ES-I3 (cell line): ENCODE measurements around the gene PKP1.

Experiments used
- H3K36me3 ChIP-seq: 2 replicates; pipeline ENCODE4 v1.6.1; 2013; ENCODE audit warnings: mild to moderate bottlenecking, low read length, control low read depth, moderate library complexity; ENCODE audit not compliant: insufficient read depth
- H3K4me1 ChIP-seq: 2 replicates; pipeline ENCODE4 v1.6.1; 2013; ENCODE audit warnings: mild to moderate bottlenecking, control low read depth, low read length; ENCODE audit not compliant: insufficient read depth
- H3K9ac ChIP-seq: 2 replicates; pipeline ENCODE4 v1.6.1; 2013; ENCODE audit warnings: low read depth, mild to moderate bottlenecking, low read length, moderate library complexity
- H3K9me3 ChIP-seq: 2 replicates; pipeline ENCODE4 v1.6.1; 2013; ENCODE audit warnings: mild to moderate bottlenecking, low read length, moderate library complexity; ENCODE audit not compliant: control insufficient read depth, insufficient read depth

PKP1 gene

GRCh38 chr1:201266774-201267173 is 16.5 kb upstream of the PKP1 start:
- Histone ChIP-seq H3K4me1 (no peaks in the 10 kb centered on the region), H3K9ac (no peak overlapping the region), H3K36me3 (no peaks in the 10 kb centered on the region), H3K9me3 (no peaks in the 10 kb centered on the region)

- Histone ChIP-seq H3K4me1 (peaks cover 3% of the 10 kb centered on the region), H3K9ac (no peak overlapping the region), H3K9me3 (no peaks in the 10 kb centered on the region), H3K36me3 (no peaks in the 10 kb centered on the region)
Measured at GRCh38 chr1:201267481-201268229, 15.7 kb upstream of the PKP1 start.

GRCh38 chr1:201268604-201269151 is 14.6 kb upstream of the PKP1 start:
- H3K36me3 ChIP-seq, result no peaks in the 10 kb centered on the region
- H3K9me3 ChIP-seq, result no peaks in the 10 kb centered on the region
- H3K9ac ChIP-seq, result no peak overlapping the region
- peaks cover 8% of the 10 kb centered on the region for H3K4me1 ChIP-seq

GRCh38 chr1:201269281-201269680 is 14.0 kb upstream of the PKP1 start:
- H3K9me3 ChIP-seq, result no peaks in the 10 kb centered on the region
- H3K36me3 ChIP-seq, result no peaks in the 10 kb centered on the region
- no peak overlapping the region for H3K9ac ChIP-seq
- H3K4me1 ChIP-seq, result peaks cover 8% of the 10 kb centered on the region

- Histone ChIP-seq H3K36me3 (no peaks in the 10 kb centered on the region), H3K9me3 (no peaks in the 10 kb centered on the region), H3K9ac (no peak overlapping the region), H3K4me1 (peaks cover 8% of the 10 kb centered on the region)
Measured at GRCh38 chr1:201269900-201270410, 13.4 kb upstream of the PKP1 start.

- Histone ChIP-seq H3K9ac (no peak overlapping the region), H3K36me3 (no peaks in the 10 kb centered on the region), H3K9me3 (no peaks in the 10 kb centered on the region), H3K4me1 (peaks cover 8% of the 10 kb centered on the region)
Measured at GRCh38 chr1:201270616-201271390, 12.5 kb upstream of the PKP1 start.

GRCh38 chr1:201272799-201273198 is 10.5 kb upstream of the PKP1 start:
- Histone ChIP-seq H3K4me1 (peaks cover 8% of the 10 kb centered on the region), H3K36me3 (no peaks in the 10 kb centered on the region), H3K9me3 (no peaks in the 10 kb centered on the region), H3K9ac (no peak overlapping the region)

GRCh38 chr1:201274616-201275252 is 8.6 kb upstream of the PKP1 start:
- Histone ChIP-seq H3K9me3 (no peaks in the 10 kb centered on the region), H3K4me1 (peaks cover 8% of the 10 kb centered on the region), H3K9ac (no peak overlapping the region), H3K36me3 (no peaks in the 10 kb centered on the region)

- H3K4me1 ChIP-seq, result peaks cover 8% of the 10 kb centered on the region
- H3K9ac ChIP-seq, result no peak overlapping the region
- no peaks in the 10 kb centered on the region for H3K36me3 ChIP-seq
- no peaks in the 10 kb centered on the region for H3K9me3 ChIP-seq
Measured at GRCh38 chr1:201275253-201275666, 8.0 kb upstream of the PKP1 start.

- no peaks in the 10 kb centered on the region for H3K9me3 ChIP-seq
Measured at GRCh38 chr1:201276891-201277290, 6.4 kb upstream of the PKP1 start.

GRCh38 chr1:201277441-201277840 is 5.9 kb upstream of the PKP1 start:
- H3K4me1 ChIP-seq, result peaks cover 7% of the 10 kb centered on the region
- H3K36me3 ChIP-seq, result no peaks in the 10 kb centered on the region
- no peak overlapping the region for H3K9ac ChIP-seq
- no peaks in the 10 kb centered on the region for H3K9me3 ChIP-seq

More at GRCh38 chr1:201276891-201277290, 6.4 kb upstream of the PKP1 start:
- Histone ChIP-seq H3K4me1 (peaks cover 8% of the 10 kb centered on the region), H3K36me3 (no peaks in the 10 kb centered on the region), H3K9ac (no peak overlapping the region)

- no peaks in the 10 kb centered on the region for H3K4me1 ChIP-seq
- no peak overlapping the region for H3K9ac ChIP-seq
- no peaks in the 10 kb centered on the region for H3K36me3 ChIP-seq
- H3K9me3 ChIP-seq, result no peaks in the 10 kb centered on the region
Measured at GRCh38 chr1:201279313-201279712, 4.0 kb upstream of the PKP1 start.

GRCh38 chr1:201280884-201281283 is 2.4 kb upstream of the PKP1 start:
- no peak overlapping the region for H3K9ac ChIP-seq
- H3K4me1 ChIP-seq, result no peaks in the 10 kb centered on the region
- no peaks in the 10 kb centered on the region for H3K9me3 ChIP-seq
- H3K36me3 ChIP-seq, result no peaks in the 10 kb centered on the region

- Histone ChIP-seq H3K9me3 (no peaks in the 10 kb centered on the region), H3K36me3 (no peaks in the 10 kb centered on the region), H3K9ac (no peak overlapping the region), H3K4me1 (no peaks in the 10 kb centered on the region)
Measured at GRCh38 chr1:201281573-201281972, 1.7 kb upstream of the PKP1 start.
